Amniotic stem cell (primary cell): Measurements from ENCODE around the gene DDHD1.

Experiments used
- DNase-seq: peaks from one replicate; lab custom pipeline; 2025; lab: John Stamatoyannopoulos, UW

The DDHD1 gene

DNA sequence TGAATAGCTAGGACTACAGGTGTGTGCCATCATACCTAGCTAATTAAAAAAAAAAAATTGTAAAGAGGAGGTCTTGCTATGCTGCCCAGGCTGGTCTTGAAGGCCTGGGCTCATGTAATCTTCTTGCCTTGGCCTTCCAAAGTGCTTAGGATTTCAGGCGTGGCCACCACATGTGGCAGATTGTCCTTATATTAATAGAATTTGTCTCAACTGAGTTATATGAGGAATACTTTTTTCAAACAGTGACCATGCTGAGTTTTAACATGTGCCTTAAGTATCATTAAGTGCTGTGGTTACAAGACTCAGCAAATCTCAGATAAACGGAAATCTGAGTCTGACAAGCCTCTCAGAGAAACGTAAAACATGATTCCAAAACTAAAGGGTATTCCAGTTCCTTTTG is 119.1 kb downstream of the DDHD1 start:
- no peak for DNase-seq

DNA sequence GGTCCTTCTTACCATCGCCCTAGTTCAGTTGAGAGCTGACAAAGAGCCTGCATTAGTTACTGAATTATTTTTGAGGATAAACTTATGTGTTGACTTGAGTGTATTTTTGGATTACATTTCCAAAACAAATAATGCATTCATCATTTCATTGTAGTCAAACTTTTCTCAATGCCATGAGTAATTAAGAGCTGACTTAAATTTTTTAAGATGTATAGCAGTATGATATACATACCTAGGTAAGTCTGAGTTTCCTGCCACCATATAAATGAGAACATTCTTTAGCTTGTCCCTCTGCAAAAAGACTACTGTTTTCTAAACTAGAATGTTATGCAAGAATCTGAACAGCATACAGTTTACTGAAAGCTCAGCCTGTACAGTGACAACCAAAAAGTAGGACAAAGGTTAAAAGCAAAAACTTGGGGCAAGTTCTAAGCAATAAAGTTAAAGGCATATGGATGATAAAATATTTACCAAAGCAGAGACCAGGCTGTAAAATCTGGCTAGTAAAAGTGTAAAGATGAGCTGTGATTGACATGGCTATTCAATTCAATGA is 120.2 kb downstream of the DDHD1 start:
- no peak for DNase-seq

GRCh38 chr14:53032161-53032803 is 120.8 kb downstream of the DDHD1 start:
- peak; percentile 58 for DNase-seq

- DNase-seq = no peak
Measured at GRCh38 chr14:53027562-53027961, 125.6 kb downstream of the DDHD1 start.

DNA sequence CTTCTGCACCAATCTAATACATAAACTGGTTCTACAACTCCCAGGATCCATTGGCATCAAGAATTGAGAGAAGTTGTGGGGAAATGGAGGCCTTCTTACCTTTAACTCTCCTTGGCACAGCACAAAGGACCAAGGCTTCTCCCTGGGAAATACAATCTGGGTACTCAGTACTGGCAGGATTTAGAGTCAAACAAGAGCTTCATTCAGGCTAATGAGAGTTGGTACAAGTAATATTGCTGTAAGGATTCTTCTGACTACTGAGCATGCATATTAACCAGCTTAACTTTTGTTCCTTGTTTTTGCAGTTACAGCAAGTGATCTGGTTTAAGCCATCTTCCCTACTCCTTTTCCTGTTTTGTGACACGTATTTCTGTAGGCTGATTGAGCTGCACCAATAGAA is 126.1 kb downstream of the DDHD1 start:
- DNase-seq = no peak

- no peak for DNase-seq
Measured at GRCh38 chr14:53023325-53023724, 129.8 kb downstream of the DDHD1 start.

GRCh38 chr14:53022593-53022992 is 130.5 kb downstream of the DDHD1 start:
- DNase-seq = no peak

- no peak for DNase-seq
Measured at GRCh38 chr14:53020193-53020932, 132.8 kb downstream of the DDHD1 start.

GRCh38 chr14:53019406-53019805 is 133.7 kb downstream of the DDHD1 start:
- DNase-seq = no peak

GRCh38 chr14:53017837-53018236 is 135.3 kb downstream of the DDHD1 start:
- DNase-seq = no peak

DNA sequence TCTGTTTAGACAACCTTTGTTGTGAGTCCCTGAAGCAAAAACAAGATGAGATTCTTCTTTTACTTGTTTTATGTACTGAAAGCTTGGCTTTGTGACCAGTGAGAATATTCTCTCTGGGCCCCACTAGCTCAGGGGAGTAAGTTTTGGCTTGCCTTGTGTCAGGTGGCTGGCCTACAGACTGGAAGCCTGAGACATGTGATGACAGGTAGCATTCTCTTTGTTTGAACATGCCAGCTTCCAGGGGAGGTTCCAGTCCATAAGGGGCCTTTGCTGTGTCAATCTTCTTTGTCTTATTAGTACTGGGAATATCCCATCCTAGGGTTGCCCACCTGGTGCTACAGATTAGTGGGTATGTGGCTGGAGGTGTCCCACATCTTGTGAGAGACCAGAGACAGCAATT is 136.2 kb downstream of the DDHD1 start:
- DNase-seq = no peak

GRCh38 chr14:53016491-53016890 is 136.6 kb downstream of the DDHD1 start:
- DNase-seq = no peak

DNA sequence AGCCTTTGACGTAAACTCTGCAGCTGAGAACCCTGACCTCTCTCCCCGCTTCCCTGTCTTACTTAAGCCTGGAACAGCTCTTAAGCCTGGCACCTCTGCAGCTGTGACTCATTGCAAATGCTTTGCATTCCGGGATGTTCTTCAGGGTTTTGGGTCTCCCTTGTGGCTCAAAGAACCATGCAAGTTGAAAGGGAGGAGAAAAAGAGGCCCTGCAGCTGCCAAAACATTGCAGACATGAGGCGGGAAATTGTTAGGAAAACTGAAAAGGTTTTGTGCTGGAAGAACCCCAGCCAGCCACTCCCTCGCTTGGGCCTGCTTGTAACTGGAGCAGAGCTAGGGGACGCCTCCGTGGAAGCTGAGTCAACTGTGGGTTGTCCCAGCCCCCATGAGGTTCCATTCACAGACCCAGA is 142.1 kb downstream of the DDHD1 start:
- DNase-seq = peak; percentile 51

DNA sequence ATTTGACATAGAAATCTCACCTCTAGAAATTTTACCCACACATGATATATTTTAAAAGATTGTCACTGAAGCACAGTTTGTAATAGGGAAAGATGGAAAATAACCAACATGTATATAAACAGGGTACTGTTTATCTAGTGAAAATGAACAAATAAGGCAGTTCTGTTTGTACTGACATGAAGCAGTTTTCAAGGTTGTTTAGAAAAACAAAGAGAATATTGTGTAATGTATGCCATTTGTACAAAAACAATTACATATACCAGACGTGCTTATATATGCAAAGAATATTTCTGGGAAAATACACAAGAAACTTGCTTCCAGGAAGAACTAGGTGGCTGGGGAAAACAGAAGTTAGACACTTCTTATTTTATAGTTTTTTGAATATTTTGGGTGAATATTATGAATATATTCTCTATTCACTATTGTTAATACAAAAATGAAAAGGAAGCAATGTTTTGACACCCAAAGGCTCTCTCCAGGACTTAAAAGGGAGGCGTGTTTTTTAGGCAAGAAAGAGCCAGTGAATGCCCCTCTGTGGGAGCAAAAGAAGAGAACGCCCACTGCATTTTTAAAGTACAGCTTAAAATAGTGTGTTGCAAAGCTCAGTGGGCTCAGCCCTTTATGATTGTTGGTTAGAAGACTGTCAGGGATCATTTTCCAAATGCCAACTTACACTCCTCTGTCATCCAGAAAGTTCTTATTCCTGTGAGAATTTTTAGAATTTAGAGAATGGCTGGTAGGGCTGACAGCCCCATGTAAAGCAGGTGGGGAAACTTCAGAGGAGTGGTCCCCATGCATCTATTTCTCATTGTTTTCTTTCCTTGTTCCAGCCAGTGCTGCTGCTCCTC is 142.7 kb downstream of the DDHD1 start:
- no peak for DNase-seq

GRCh38 chr14:53006931-53007562 is 146.1 kb downstream of the DDHD1 start:
- DNase-seq = no peak

DNA sequence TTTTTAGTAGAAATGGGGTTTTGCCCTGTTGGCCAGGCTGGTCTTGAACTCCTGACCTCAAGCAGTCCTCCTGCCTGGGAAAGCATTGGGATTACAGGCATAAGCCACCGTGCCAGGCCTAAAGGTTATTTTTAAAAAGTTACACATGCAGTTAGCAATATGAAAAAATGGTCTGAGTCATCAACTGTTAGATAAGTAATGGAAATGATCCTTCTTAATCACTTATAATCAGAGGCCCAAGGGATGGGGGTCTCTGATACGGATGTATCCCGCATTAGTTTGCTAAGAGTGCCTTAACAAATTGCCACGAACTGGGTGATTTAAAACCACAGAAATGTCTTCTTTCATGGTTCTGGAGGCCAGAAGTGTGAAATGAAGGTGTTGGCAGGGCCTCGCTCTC is 148.1 kb downstream of the DDHD1 start:
- DNase-seq = no peak

DNA sequence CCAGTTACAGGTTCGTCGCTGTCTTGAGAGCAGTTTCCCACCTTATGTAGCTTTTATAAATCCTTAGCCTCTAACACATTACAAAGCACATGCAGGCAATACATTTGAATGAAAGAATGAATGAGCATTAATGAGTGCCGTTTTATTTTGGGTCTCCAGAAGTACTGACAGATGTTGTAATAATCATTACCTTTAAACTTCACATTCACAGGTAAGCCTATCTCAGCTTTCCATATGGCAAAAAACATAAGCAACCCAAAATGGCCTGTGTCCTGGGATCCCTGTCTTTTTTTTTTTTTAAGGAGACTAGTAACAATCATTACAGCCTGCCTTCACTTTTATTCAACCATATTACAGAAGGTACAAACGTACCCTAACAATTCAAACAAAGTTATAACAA is 149.3 kb downstream of the DDHD1 start:
- DNase-seq = no peak

GRCh38 chr14:53002576-53002975 is 150.5 kb downstream of the DDHD1 start:
- DNase-seq = no peak

GRCh38 chr14:53001787-53002378 is 151.2 kb downstream of the DDHD1 start:
- DNase-seq = no peak

GRCh38 chr14:52998376-52999015 is 154.6 kb downstream of the DDHD1 start:
- peak; percentile 34 for DNase-seq

DNA sequence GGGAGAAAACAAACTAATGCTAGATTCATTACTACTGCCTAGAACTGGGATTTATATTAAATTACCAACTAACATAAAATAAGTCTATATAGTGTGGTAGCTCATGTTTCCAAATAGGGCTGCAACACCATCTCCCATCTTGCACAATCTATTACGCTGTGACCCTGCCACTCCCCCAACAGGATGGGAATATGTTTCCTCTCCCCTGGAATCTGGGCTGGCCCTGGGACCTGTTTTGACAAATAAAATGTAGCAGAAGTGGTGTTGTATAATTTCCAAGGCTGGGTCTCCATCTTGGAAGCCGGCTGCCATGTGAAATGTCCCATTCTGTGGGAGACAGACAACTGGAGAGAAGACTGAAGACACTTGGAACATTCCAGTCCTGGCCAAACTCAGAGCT is 156.6 kb downstream of the DDHD1 start:
- no peak for DNase-seq
